Stimulated activated CD8-positive, alpha-beta memory T cell treated with anti-CD3 and anti-CD28 coated beads, Interleukin-7, amount 100 ng/mL, for 48 hours (primary cell): ENCODE data around the gene CYP8B1.

Source experiments
- DNase-seq, 2 donors: peaks; one replicate each; pipeline ENCODE4 v3.0.0-alpha.2; 2020; ENCODE audit warnings: low read depth in 1 of 2; ENCODE audit errors: extremely low read depth in 1 of 2

Gene CYP8B1

DNA sequence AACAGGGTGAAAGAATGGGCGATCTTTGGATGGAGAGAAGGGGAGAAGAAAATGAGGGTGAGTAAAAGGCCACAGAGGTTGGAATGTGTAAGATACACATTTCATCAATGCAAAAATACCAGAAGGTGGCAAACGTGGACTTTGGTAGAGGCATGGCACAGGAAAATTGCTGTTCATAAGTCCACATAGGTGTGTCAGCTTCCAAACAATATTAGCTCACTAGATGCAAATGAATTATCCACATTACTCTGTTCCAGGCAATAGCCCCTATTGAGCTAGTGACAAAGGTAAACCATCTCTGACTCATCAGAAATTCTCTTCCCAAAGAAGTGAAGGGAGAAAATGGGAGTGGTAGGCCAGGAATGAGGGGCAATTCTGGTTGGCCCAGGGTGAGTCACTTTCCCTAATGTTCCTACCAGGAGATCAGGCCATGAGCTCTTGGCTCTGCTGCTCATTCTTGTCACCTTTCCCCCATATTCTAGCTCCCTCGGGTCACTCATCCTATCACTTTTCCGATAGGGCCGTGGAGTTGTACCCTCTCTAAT lies 46.5 kb downstream of the CYP8B1 start:
- DNase-seq = no peak

- DNase-seq = no peak
Measured at GRCh38 chr3:42827654-42828053, 48.0 kb downstream of the CYP8B1 start.

DNA sequence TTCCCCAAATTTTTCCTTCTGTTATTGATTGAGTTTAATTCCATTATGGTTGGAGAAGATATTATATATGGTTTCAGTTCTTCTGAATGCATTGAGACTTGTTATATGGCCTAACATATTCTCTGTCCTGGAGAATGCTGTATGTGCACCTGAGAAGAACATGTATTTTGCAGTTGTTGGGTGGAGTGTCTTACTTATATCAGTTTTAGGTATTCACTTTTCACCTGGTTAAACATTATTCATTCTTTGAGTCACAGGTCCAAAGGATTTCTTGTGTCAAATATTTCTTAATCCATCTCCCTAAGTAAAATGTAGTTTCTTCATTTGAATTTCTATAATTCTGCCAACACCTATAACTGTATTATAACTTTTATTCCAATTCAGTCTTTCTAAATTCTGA lies 48.7 kb downstream of the CYP8B1 start:
- no peak for DNase-seq

DNA sequence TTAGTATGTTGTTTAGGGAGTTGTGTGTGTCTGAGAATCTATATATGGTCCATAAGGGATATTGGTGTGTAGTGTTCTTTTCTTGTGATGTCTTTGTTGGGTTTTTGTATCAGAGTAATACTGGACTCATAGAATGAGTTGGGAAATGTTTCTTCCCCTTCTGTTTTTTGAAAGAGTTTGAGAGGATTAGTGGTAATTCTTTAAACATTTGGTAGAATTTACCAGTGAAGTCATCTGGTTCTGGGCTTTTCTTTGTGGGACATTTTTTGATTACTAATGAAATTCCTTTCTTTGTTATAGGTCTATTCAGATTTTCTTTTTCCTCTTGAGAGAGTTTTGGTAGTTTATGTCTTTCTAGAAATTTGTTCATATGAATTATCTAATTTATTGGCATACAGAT lies 49.5 kb downstream of the CYP8B1 start:
- no peak for DNase-seq

GRCh38 chr3:42823351-42823750 lies 52.3 kb downstream of the CYP8B1 start:
- DNase-seq = no peak

- no peak for DNase-seq
Measured at GRCh38 chr3:42822828-42823227, 52.9 kb downstream of the CYP8B1 start.
